Activated T-cell treated with anti-CD3 and anti-CD28 coated beads for 4 hours (primary cell): ENCODE results near the gene TFB2M.

Source experiments
- DNase-seq: peaks from one replicate; pipeline ENCODE4 v3.0.0-alpha.2; 2020

Gene TFB2M

GRCh38 chr1:246550402-246550801 lies 15.7 kb downstream of the TFB2M start:
- DNase-seq, result no peak

GRCh38 chr1:246549665-246550064 lies 16.4 kb downstream of the TFB2M start:
- no peak for DNase-seq

GRCh38 chr1:246544001-246544400 lies 22.1 kb downstream of the TFB2M start:
- DNase-seq, result no peak

GRCh38 chr1:246540738-246541491 lies 25.1 kb downstream of the TFB2M start:
- DNase-seq, result no peak

- DNase-seq, result no peak
Measured at GRCh38 chr1:246537887-246538286, 28.2 kb downstream of the TFB2M start.

GRCh38 chr1:246537441-246537840 lies 28.6 kb downstream of the TFB2M start:
- no peak for DNase-seq

GRCh38 chr1:246534114-246534513 lies 31.9 kb downstream of the TFB2M start:
- DNase-seq, result no peak

- DNase-seq, result no peak
Measured at GRCh38 chr1:246533371-246533905, 32.6 kb downstream of the TFB2M start.

- DNase-seq, result no peak
Measured at GRCh38 chr1:246532519-246532918, 33.5 kb downstream of the TFB2M start.

GRCh38 chr1:246530482-246530881 lies 35.6 kb downstream of the TFB2M start:
- no peak for DNase-seq

- DNase-seq, result no peak
Measured at GRCh38 chr1:246528933-246529731, 36.9 kb downstream of the TFB2M start.

GRCh38 chr1:246527402-246528088 lies 38.5 kb downstream of the TFB2M start:
- no peak for DNase-seq

GRCh38 chr1:246526915-246527314 lies 39.1 kb downstream of the TFB2M start:
- no peak for DNase-seq

- no peak for DNase-seq
Measured at GRCh38 chr1:246526380-246526779, 39.7 kb downstream of the TFB2M start.

GRCh38 chr1:246519514-246519913 lies 46.5 kb downstream of the TFB2M start:
- no peak for DNase-seq

GRCh38 chr1:246518456-246519205 lies 47.4 kb downstream of the TFB2M start:
- no peak for DNase-seq

- no peak for DNase-seq
Measured at GRCh38 chr1:246517391-246517790, 48.7 kb downstream of the TFB2M start.

GRCh38 chr1:246516126-246516525 lies 49.9 kb downstream of the TFB2M start:
- no peak for DNase-seq

GRCh38 chr1:246515390-246516005 lies 50.6 kb downstream of the TFB2M start:
- DNase-seq, result no peak

GRCh38 chr1:246513619-246514343 lies 52.3 kb downstream of the TFB2M start:
- DNase-seq, result no peak

GRCh38 chr1:246513041-246513440 lies 53.0 kb downstream of the TFB2M start:
- no peak for DNase-seq
